T-helper 2 cell treated with Interferon-gamma antibody and Interleukin-4, amounts not matched to agents 5 μg/mL and 100 μg/mL, for 36 hours (primary cell): Measurements from ENCODE around the gene GMDS.

Source experiments
- DNase-seq: peaks from one replicate; pipeline ENCODE4 v3.0.0; 2021; ENCODE audit warnings: low spot score
- H3K27ac Mint-ChIP-seq: one replicate; pipeline ENCODE4 v1.8.0; 2021; ENCODE audit warnings: mild to moderate bottlenecking, mixed read lengths
- H3K27me3 Mint-ChIP-seq: one replicate; pipeline ENCODE4 v1.8.0; 2021; ENCODE audit warnings: low read depth, mixed read lengths
- H3K36me3 Mint-ChIP-seq: one replicate; pipeline ENCODE4 v1.8.0; 2021; ENCODE audit warnings: low read depth, mixed read lengths
- H3K4me1 Mint-ChIP-seq: one replicate; pipeline ENCODE4 v1.8.0; 2021; ENCODE audit warnings: low read depth, mixed read lengths
- H3K4me3 Mint-ChIP-seq: one replicate; pipeline ENCODE4 v1.8.0; 2022; ENCODE audit warnings: mild to moderate bottlenecking, moderate library complexity, mixed read lengths
- H3K9me3 Mint-ChIP-seq: one replicate; pipeline ENCODE4 v1.8.0; 2021; ENCODE audit warnings: mixed read lengths

Gene GMDS

GRCh38 chr6:1577896-1578745 is 667.3 kb downstream of the GMDS start:
- Mint-ChIP-seq H3K27ac (no peak overlapping the region), H3K4me1 (no peaks in the 10 kb centered on the region), H3K4me3 (no peak overlapping the region), H3K36me3 (no peaks in the 10 kb centered on the region), H3K27me3 (no peaks in the 10 kb centered on the region), H3K9me3 (no peaks in the 10 kb centered on the region)
- DNase-seq: no peak

- DNase-seq: no peak
- Mint-ChIP-seq H3K9me3 (no peaks in the 10 kb centered on the region), H3K36me3 (no peaks in the 10 kb centered on the region), H3K4me3 (no peak overlapping the region), H3K27me3 (no peaks in the 10 kb centered on the region), H3K4me1 (no peaks in the 10 kb centered on the region), H3K27ac (no peak overlapping the region)
Measured at GRCh38 chr6:1577146-1577680, 668.2 kb downstream of the GMDS start.

- no peak for DNase-seq
- Mint-ChIP-seq H3K36me3 (no peaks in the 10 kb centered on the region), H3K27me3 (no peaks in the 10 kb centered on the region), H3K9me3 (no peaks in the 10 kb centered on the region), H3K27ac (no peak overlapping the region), H3K4me3 (no peak overlapping the region), H3K4me1 (no peaks in the 10 kb centered on the region)
Measured at GRCh38 chr6:1576711-1577110, 668.7 kb downstream of the GMDS start.

GRCh38 chr6:1576166-1576565 is 669.2 kb downstream of the GMDS start:
- Mint-ChIP-seq H3K9me3 (no peaks in the 10 kb centered on the region), H3K4me3 (no peak overlapping the region), H3K36me3 (no peaks in the 10 kb centered on the region), H3K4me1 (no peaks in the 10 kb centered on the region), H3K27me3 (no peaks in the 10 kb centered on the region), H3K27ac (no peak overlapping the region)
- no peak for DNase-seq

- DNase-seq: no peak
- Mint-ChIP-seq H3K27ac (no peak overlapping the region), H3K4me3 (no peak overlapping the region), H3K27me3 (peaks cover 4% of the 10 kb centered on the region), H3K36me3 (no peaks in the 10 kb centered on the region), H3K4me1 (no peaks in the 10 kb centered on the region), H3K9me3 (peaks cover 6% of the 10 kb centered on the region)
Measured at GRCh38 chr6:1575210-1576041, 670.0 kb downstream of the GMDS start.

- peaks cover 4% of the 10 kb centered on the region for H3K27me3 Mint-ChIP-seq
- H3K4me1 Mint-ChIP-seq: no peaks in the 10 kb centered on the region
- H3K4me3 Mint-ChIP-seq: no peak overlapping the region
- H3K9me3 Mint-ChIP-seq: peaks cover 11% of the 10 kb centered on the region
- no peak overlapping the region for H3K27ac Mint-ChIP-seq
- DNase-seq: no peak
- H3K36me3 Mint-ChIP-seq: no peaks in the 10 kb centered on the region
Measured at GRCh38 chr6:1574890-1575209, 670.6 kb downstream of the GMDS start.

GRCh38 chr6:1574083-1574761 is 671.2 kb downstream of the GMDS start:
- H3K27me3 Mint-ChIP-seq: peaks cover 4% of the 10 kb centered on the region
- no peaks in the 10 kb centered on the region for H3K4me1 Mint-ChIP-seq
- no peak overlapping the region for H3K4me3 Mint-ChIP-seq
- no peak overlapping the region for H3K27ac Mint-ChIP-seq
- no peak for DNase-seq
- H3K9me3 Mint-ChIP-seq: peaks cover 11% of the 10 kb centered on the region
- H3K36me3 Mint-ChIP-seq: no peaks in the 10 kb centered on the region
